Colonic mucosa (tissue), 4 donors: Measurements from ENCODE around the gene PLXDC2. TPM values are rescaled to one million over a fixed set of nuclear protein-coding genes. Genes with fewer than 3 reads are reported as not detected.

Source experiments
- DNase-seq: peaks from one replicate; pipeline ENCODE4 v3.0.0-alpha.2; 2020
- H3K27ac ChIP-seq: fragments of 200-600 bp; one replicate; pipeline ENCODE4 v1.8.0; 2021
- H3K27me3 ChIP-seq: fragments of 200-600 bp; one replicate; pipeline ENCODE4 v1.8.0; 2021
- H3K36me3 ChIP-seq: fragments of 200-600 bp; one replicate; pipeline ENCODE4 v1.8.0; 2021
- H3K4me1 ChIP-seq: fragments of 200-600 bp; one replicate; pipeline ENCODE4 v1.8.0; 2021; ENCODE audit warnings: mild to moderate bottlenecking
- H3K4me3 ChIP-seq: fragments of 200-600 bp; one replicate; pipeline ENCODE4 v1.8.0; 2021
- H3K9ac ChIP-seq, 2 donors: one replicate each; pipeline ENCODE4 v1.7.0; 2013; ENCODE audit warnings: control low read depth in 2 of 2, low read depth in 2 of 2, low read length in 2 of 2
- H3K9me3 ChIP-seq: fragments of 200-600 bp; one replicate; pipeline ENCODE4 v1.8.0; 2021
- intact Hi-C: fragments of 100-400 bp; cut with DNase I; formaldehyde crosslinking; loops from one replicate; pipeline ENCODE4 v1.14.1; 2022
- total RNA-seq, 2 donors: library from RNA; stranded (reverse); fragmentation: NEBNext Ultra II Directional in 1 of 2; extraction: Animal tissue kit (Norgen Biotek cat#: 25700) in 1 of 2; gene quantifications; one replicate each; pipeline ENCODE4 v1.2.1, GENCODE V29; 2021
- TF ChIP-seq, protein P1 (sequence below): fragments of 200-600 bp; IDR thresholded peaks from one replicate; pipeline ENCODE4 v1.8.0; 2022; ENCODE audit warnings: antibody characterized with exemption, mild to moderate bottlenecking
- donor health status: healthy.
- donor health status: DM: no; HTN: no; CAD: no.
- donor health status: DM: no; HTN: no; CAD: no.

PLXDC2 gene
- total RNA-seq, 2 donors from 2014 or later: 12.5 to 22.4 TPM

DNA sequence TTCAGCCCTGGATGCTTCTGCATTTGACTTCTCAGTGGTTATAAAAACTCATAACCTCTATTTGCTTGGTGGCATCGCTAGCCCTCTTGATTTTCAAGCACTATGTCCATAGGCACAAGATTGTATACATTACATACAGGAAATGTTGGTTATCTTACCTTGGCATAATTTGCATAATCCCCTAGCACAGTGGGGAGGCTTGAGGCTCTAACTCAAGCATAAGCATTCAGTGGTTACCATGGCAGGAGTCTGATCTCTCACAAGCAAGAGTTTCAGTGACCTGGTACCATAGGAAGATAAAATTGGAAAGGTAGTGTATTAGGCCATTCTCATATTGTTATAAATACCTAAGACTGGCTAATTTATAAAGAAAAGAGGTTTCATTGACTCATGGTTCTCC lies 121.8 kb downstream of the PLXDC2 start:
- no peaks in the 10 kb centered on the region for H3K36me3 ChIP-seq
- no peak for DNase-seq
- no peak overlapping the region for H3K9ac ChIP-seq
- H3K4me1 ChIP-seq: no peaks in the 10 kb centered on the region
- H3K27me3 ChIP-seq: no peaks in the 10 kb centered on the region
- H3K27ac ChIP-seq: no peak overlapping the region
- H3K4me3 ChIP-seq: no peak overlapping the region
- H3K9me3 ChIP-seq: no peaks in the 10 kb centered on the region
- TF ChIP-seq, protein P1, sequence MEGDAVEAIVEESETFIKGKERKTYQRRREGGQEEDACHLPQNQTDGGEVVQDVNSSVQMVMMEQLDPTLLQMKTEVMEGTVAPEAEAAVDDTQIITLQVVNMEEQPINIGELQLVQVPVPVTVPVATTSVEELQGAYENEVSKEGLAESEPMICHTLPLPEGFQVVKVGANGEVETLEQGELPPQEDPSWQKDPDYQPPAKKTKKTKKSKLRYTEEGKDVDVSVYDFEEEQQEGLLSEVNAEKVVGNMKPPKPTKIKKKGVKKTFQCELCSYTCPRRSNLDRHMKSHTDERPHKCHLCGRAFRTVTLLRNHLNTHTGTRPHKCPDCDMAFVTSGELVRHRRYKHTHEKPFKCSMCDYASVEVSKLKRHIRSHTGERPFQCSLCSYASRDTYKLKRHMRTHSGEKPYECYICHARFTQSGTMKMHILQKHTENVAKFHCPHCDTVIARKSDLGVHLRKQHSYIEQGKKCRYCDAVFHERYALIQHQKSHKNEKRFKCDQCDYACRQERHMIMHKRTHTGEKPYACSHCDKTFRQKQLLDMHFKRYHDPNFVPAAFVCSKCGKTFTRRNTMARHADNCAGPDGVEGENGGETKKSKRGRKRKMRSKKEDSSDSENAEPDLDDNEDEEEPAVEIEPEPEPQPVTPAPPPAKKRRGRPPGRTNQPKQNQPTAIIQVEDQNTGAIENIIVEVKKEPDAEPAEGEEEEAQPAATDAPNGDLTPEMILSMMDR: no peak
- intact Hi-C loops: no loop called here

DNA sequence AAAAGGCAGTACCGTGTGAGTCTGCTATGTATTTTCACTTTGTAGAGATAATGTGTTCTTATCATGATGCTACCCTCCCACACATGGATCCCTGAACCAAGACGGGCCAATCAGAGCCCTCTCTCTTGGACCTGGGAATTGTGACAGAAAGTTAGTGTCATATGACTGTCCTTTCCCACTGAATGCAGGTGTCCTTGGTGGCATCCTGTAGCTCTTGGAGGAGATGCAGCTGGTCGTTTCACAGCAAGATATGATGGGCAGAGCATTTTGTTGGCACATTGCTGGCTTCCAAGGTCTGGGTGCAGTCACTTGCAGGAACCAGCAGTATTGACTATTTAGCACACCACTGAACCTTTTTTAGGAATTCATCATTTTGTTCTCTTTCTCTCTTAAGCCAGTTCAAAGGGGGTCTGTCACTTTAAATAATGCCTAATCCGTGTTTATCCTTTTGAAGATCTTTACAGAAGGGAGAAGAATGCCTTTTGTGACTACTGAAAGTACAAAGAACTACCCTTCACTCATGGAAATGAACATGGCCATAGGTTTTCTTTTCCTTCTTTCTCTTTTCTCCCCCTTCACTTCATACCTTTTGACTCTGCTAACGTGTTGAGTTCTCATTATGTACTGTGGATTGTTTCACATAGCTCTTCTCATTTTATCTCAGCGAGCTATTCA lies 125.1 kb downstream of the PLXDC2 start:
- Histone ChIP-seq H3K27ac (no peak overlapping the region), H3K4me3 (no peak overlapping the region), H3K36me3 (no peaks in the 10 kb centered on the region), H3K4me1 (no peaks in the 10 kb centered on the region), H3K27me3 (no peaks in the 10 kb centered on the region), H3K9ac (no peak overlapping the region), H3K9me3 (no peaks in the 10 kb centered on the region)
- intact Hi-C loops: no loop called here
- TF ChIP-seq, protein P1: no peak
- no peak for DNase-seq

GRCh38 chr10:19944911-19945663 lies 128.9 kb downstream of the PLXDC2 start:
- Histone ChIP-seq H3K4me3 (no peak overlapping the region), H3K27me3 (no peaks in the 10 kb centered on the region), H3K9me3 (no peaks in the 10 kb centered on the region), H3K27ac (no peak overlapping the region), H3K4me1 (no peaks in the 10 kb centered on the region), H3K9ac (no peak overlapping the region), H3K36me3 (no peaks in the 10 kb centered on the region)
- intact Hi-C loops: no loop called here
- TF ChIP-seq, protein P1: no peak
- no peak for DNase-seq

- H3K27ac ChIP-seq: no peak overlapping the region
- no peaks in the 10 kb centered on the region for H3K9me3 ChIP-seq
- H3K36me3 ChIP-seq: no peaks in the 10 kb centered on the region
- no peaks in the 10 kb centered on the region for H3K27me3 ChIP-seq
- no peak for DNase-seq
- no peak overlapping the region for H3K9ac ChIP-seq
- no peaks in the 10 kb centered on the region for H3K4me1 ChIP-seq
- no peak overlapping the region for H3K4me3 ChIP-seq
- TF ChIP-seq, protein P1: no peak
- intact Hi-C loops: no loop called here
Measured at GRCh38 chr10:19946245-19946644, 130.0 kb downstream of the PLXDC2 start.

DNA sequence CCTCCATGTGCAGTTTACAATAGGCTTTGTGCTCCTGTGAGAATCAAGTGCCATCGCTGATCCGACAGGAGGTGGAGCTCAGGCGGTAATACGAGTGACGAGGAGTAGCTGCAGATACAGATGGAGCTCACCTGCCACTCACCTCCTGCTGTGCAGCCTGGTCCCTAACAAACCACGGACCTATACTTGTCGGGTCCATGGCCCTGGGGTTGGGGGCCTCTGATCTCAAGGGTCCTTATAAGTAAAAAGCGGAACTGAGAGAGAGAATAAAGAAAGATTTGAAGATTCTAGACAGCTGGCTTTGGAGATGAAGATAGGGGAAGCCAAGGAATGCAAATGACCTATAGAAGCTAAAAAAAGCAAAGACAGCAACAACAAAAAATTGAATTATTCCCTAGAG lies 130.6 kb downstream of the PLXDC2 start:
- Histone ChIP-seq H3K9me3 (no peaks in the 10 kb centered on the region), H3K27me3 (no peaks in the 10 kb centered on the region), H3K4me1 (no peaks in the 10 kb centered on the region), H3K27ac (no peak overlapping the region), H3K9ac (no peak overlapping the region), H3K4me3 (no peak overlapping the region), H3K36me3 (no peaks in the 10 kb centered on the region)
- TF ChIP-seq, protein P1: no peak
- intact Hi-C loops: no loop called here
- DNase-seq: no peak
